ENCODE data around the gene NUP205.

GRCh38 chr7:135519233-135519688, 38.5 kb upstream of the NUP205 start:
- TF ChIP-seq CTCF (IDR thresholded peaks at IDR 0.05), result no peak
- no peak for TF ChIP-seq POLR2A (IDR thresholded peaks at IDR 0.05)

All from Peyer's patch (tissue), 4 donors.